B cell (primary cell): ENCODE results near the gene TCFL5. TPM values are rescaled to one million over a fixed set of nuclear protein-coding genes. Genes with fewer than 3 reads are reported as not detected.

Source experiments
- ATAC-seq: fragments of 200-7000 bp; cut with Tn5 transposase; one replicate; pipeline ENCODE4 v1.10.0; 2021; ENCODE audit warnings: low read depth, mild to moderate bottlenecking, moderate number of reproducible peaks, moderate library complexity
- CTCF ChIA-PET: fragments of 350-600 bp; sonication (Branson Sonifier 250); formaldehyde crosslinking; loops from one replicate; lab custom pipeline; 2021; ENCODE audit warnings: antibody characterized with exemption, inconsistent platforms; lab: Charles Lee
- POLR2A ChIA-PET: fragments of 350-600 bp; sonication (Branson Sonifier 250); formaldehyde crosslinking; loops from one replicate; lab custom pipeline; 2021; ENCODE audit warnings: antibody characterized with exemption; lab: Charles Lee
- DNase-seq: peaks from one replicate; pipeline ENCODE4 v3.0.0; 2013
- H2AFZ ChIP-seq: 2 replicates; pipeline ENCODE4 v1.6.1; 2012; ENCODE audit warnings: mild to moderate bottlenecking, low read depth, low read length; ENCODE audit not compliant: insufficient read depth, poor library complexity, severe bottlenecking
- H3K27ac ChIP-seq, 2 donors: 1 replicate in 1 of 2; 2 replicates in 1 of 2; pipeline ENCODE4 v1.5.1; 2012 to 2013; ENCODE audit warnings: low read length in 2 of 2, mild to moderate bottlenecking in 2 of 2, moderate library complexity in 1 of 2
- H3K27me3 ChIP-seq, 4 experiments: fragments of 200-600 bp in 1 of 4; sonication (generic) in 1 of 4; replicated peaks in 1 of 4; 1 replicate in 2 of 4; 2 replicates in 2 of 4; pipeline versions ENCODE4 v1.6.1 to v1.7.0; 2013 to 2016; ENCODE audit warnings: low read length in 3 of 4, mild to moderate bottlenecking in 2 of 4, mixed read lengths in 1 of 4, moderate library complexity in 1 of 4; ENCODE audit not compliant: insufficient read depth in 4 of 4, control insufficient read depth in 3 of 4; ENCODE audit errors: control extremely low read depth in 1 of 4
- H3K36me3 ChIP-seq, 2 experiments: replicated peaks in 1 of 2; 1 replicate in 1 of 2; 2 replicates in 1 of 2; pipeline versions ENCODE4 v1.6.1 to v1.7.1; 2013; ENCODE audit warnings: low read length in 1 of 2; ENCODE audit not compliant: insufficient read depth in 2 of 2, control insufficient read depth in 1 of 2; ENCODE audit errors: control extremely low read depth in 1 of 2, extremely low read depth in 1 of 2
- H3K4me1 ChIP-seq, 2 donors: fragments of 200-600 bp in 1 of 2; sonication (generic) in 1 of 2; 1 replicate in 1 of 2; 2 replicates in 1 of 2; pipeline versions ENCODE4 v1.5.1 to v1.6.1; 2013 to 2017; ENCODE audit warnings: low read length in 2 of 2; ENCODE audit not compliant: control insufficient read depth in 2 of 2, insufficient read depth in 2 of 2
- H3K4me2 ChIP-seq: replicated peaks from 2 replicates; pipeline ENCODE3; 2012; ENCODE audit warnings: mild to moderate bottlenecking, low read depth, low read length; ENCODE audit not compliant: poor library complexity, severe bottlenecking
- H3K4me3 ChIP-seq, 5 experiments: fragments of 200-600 bp in 1 of 5; sonication (generic) in 1 of 5; 1 replicate in 3 of 5; 2 replicates in 2 of 5; pipeline versions ENCODE4 v1.5.1 to v1.7.0; 2011 to 2016; ENCODE audit warnings: low read length in 4 of 5, mild to moderate bottlenecking in 4 of 5, low read depth in 2 of 5, control low read depth in 1 of 5, moderate library complexity in 1 of 5; ENCODE audit not compliant: insufficient read depth in 1 of 5; ENCODE audit errors: control extremely low read depth in 1 of 5, extremely low read depth in 1 of 5
- H3K79me2 ChIP-seq: fragments of 200-600 bp; sonication (generic); one replicate; pipeline ENCODE4 v1.6.0; 2016; ENCODE audit warnings: low read length; ENCODE audit not compliant: control insufficient read depth, insufficient read depth
- H3K9ac ChIP-seq: fragments of 200-600 bp; sonication (generic); 2 replicates; pipeline ENCODE4 v1.6.1; 2017; ENCODE audit warnings: mild to moderate bottlenecking, low read length, moderate library complexity
- H3K9me3 ChIP-seq, 3 donors: one replicate each; pipeline versions ENCODE4 v1.6.1 to v1.7.1; 2013; ENCODE audit warnings: low read length in 2 of 3; ENCODE audit not compliant: control insufficient read depth in 2 of 3, insufficient read depth in 1 of 3; ENCODE audit errors: control extremely low read depth in 1 of 3
- H4K20me1 ChIP-seq: 2 replicates; pipeline ENCODE4 v1.6.0; 2012; ENCODE audit warnings: mild to moderate bottlenecking, low read length; ENCODE audit not compliant: insufficient read depth, control insufficient read depth, poor library complexity, severe bottlenecking
- H3K27ac Mint-ChIP-seq: one replicate; pipeline ENCODE4 v1.8.0; 2021; ENCODE audit warnings: mixed read lengths
- H3K27me3 Mint-ChIP-seq: one replicate; pipeline ENCODE4 v1.8.0; 2021; ENCODE audit warnings: mixed read lengths
- H3K4me1 Mint-ChIP-seq: one replicate; pipeline ENCODE4 v1.8.0; 2021; ENCODE audit warnings: mixed read lengths
- H3K4me3 Mint-ChIP-seq: one replicate; pipeline ENCODE4 v1.8.0; 2021; ENCODE audit warnings: mixed read lengths
- H3K9me3 Mint-ChIP-seq: one replicate; pipeline ENCODE4 v1.8.0; 2022; ENCODE audit warnings: mixed read lengths; ENCODE audit not compliant: insufficient read depth
- CTCF ChIP-seq: fragments of 200-600 bp; IDR thresholded peaks from one replicate; pipeline ENCODE4 v1.8.0; 2022; ENCODE audit warnings: antibody characterized with exemption, mild to moderate bottlenecking
- EZH2 ChIP-seq: IDR thresholded peaks from 2 replicates; pipeline ENCODE4 v1.6.1; 2012; ENCODE audit warnings: borderline replicate concordance, low read depth, mild to moderate bottlenecking, moderate library complexity, low read length; ENCODE audit not compliant: insufficient read depth, poor library complexity, severe bottlenecking
- WGBS: methylation state at CpG from one replicate; pipeline ENCODE4 v1.1.5; 2013; ENCODE audit warnings: missing lambda C conversion rate; ENCODE audit not compliant: insufficient coverage; 5-methylcytosine and 5-hydroxymethylcytosine counted together
- intact Hi-C: fragments of 100-400 bp; cut with micrococcal nuclease; formaldehyde crosslinking; loops from one replicate; pipeline ENCODE4 v1.10.0; 2022
- polyA plus RNA-seq: library from polyadenylated mRNA; depleted of rRNA; stranded (reverse); fragments of >200 nt; gene quantifications from 2 replicates; pipeline ENCODE4 v1.2.3, GENCODE V29; 2012
- total RNA-seq, 2 donors: library from RNA; stranded (reverse); fragments of 120-200 nt in 1 of 2; gene quantifications; 1 replicate in 1 of 2; 2 replicates in 1 of 2; pipeline versions ENCODE4 v1.2.3 to v1.2.4, GENCODE V29; 2013 to 2022

The TCFL5 gene
- total and polyA plus RNA-seq, 2 donors (not counting 1 experiment from before 2014, with no cell fraction given) = 2.0 to 16.2 TPM

GRCh38 chr20:62813588-62813987 is 48.0 kb downstream of the TCFL5 start:
- DNase-seq (no peak), ATAC-seq (no peak)
- no peak overlapping the region for H3K4me2 ChIP-seq
- no peak overlapping the region for H2AFZ ChIP-seq
- Mint-ChIP-seq H3K4me1 (peaks cover 14% of the 10 kb centered on the region), H3K9me3 (no peaks in the 10 kb centered on the region), H3K27me3 (peaks cover 17% of the 10 kb centered on the region), H3K27ac (no peak overlapping the region), H3K4me3 (no peak overlapping the region)
- ChIA-PET POLR2A (no interaction called here), CTCF (no interaction called here)
- H3K4me1 ChIP-seq = peaks cover 12 to 13% of the 10 kb centered on the region in 2 donors
- intact Hi-C loops = no loop called here
- WGBS = 94% methylated on average over 13 of the region's 13 CpGs
- H3K27ac ChIP-seq = no peak overlapping the region
- no peak overlapping the region for H3K9ac ChIP-seq
- H3K9me3 ChIP-seq = peaks cover 0 to 24% (median 0%) of the 10 kb centered on the region in 3 donors
- peaks cover 0 to 47% of the 10 kb centered on the region in 2 experiments for H3K36me3 ChIP-seq
- peaks cover 0 to 36% (median 17%) of the 10 kb centered on the region in 4 experiments for H3K27me3 ChIP-seq
- no peak overlapping the region for H3K4me3 ChIP-seq
- H3K79me2 ChIP-seq = peaks cover 6% of the 10 kb centered on the region
- no peak for TF ChIP-seq EZH2
- no peak for TF ChIP-seq CTCF
- peaks cover 74% of the 10 kb centered on the region for H4K20me1 ChIP-seq

- no peak overlapping the region for H3K4me3 Mint-ChIP-seq
- CTCF ChIA-PET = interaction anchor here (0.8 kb wide), 1 partner anchor 10 kb away, joined by 3 read pairs; no protein-coding TSS in a partner anchor
- peaks cover 0 to 54% of the 10 kb centered on the region in 2 experiments for H3K36me3 ChIP-seq
Measured at GRCh38 chr20:62812907-62813200, 48.8 kb downstream of the TCFL5 start.

More at GRCh38 chr20:62812907-62813200, 48.8 kb downstream of the TCFL5 start:
- no peak overlapping the region for H3K4me3 ChIP-seq
- no peak overlapping the region for H3K9ac ChIP-seq
- no peak for TF ChIP-seq CTCF
- no peak for TF ChIP-seq EZH2
- H3K79me2 ChIP-seq = peaks cover 7% of the 10 kb centered on the region
- H3K27ac ChIP-seq = no peak overlapping the region
- WGBS = 93% methylated on average over 11 of the region's 11 CpGs
- H3K4me1 Mint-ChIP-seq = peaks cover 18% of the 10 kb centered on the region
- ATAC-seq (no peak), DNase-seq (no peak)
- intact Hi-C loops = no loop called here
- peaks cover 0 to 18% (median 0%) of the 10 kb centered on the region in 3 donors for H3K9me3 ChIP-seq
- H3K27me3 ChIP-seq = peaks cover 0 to 28% (median 14%) of the 10 kb centered on the region in 4 experiments
- POLR2A ChIA-PET = no interaction called here
- H2AFZ ChIP-seq = no peak overlapping the region
- H3K27ac Mint-ChIP-seq = no peak overlapping the region
- H3K4me1 ChIP-seq = peaks cover 12 to 20% of the 10 kb centered on the region in 2 donors
- H4K20me1 ChIP-seq = peaks cover 81% of the 10 kb centered on the region
- H3K4me2 ChIP-seq = no peak overlapping the region
- H3K9me3 Mint-ChIP-seq = no peaks in the 10 kb centered on the region
- peaks cover 17% of the 10 kb centered on the region for H3K27me3 Mint-ChIP-seq
